Activated naive CD4-positive, alpha-beta T cell treated with anti-CD3 and anti-CD28 coated beads, Interleukin-2, amount 10 ng/mL, durations not matched to agents 7 days and 5 days (primary cell): ENCODE results near the gene MT3.

Experiments used
- CTCF ChIA-PET: fragments of 350-600 bp; sonication (Branson Sonifier 250); formaldehyde crosslinking; loops from one replicate; lab custom pipeline; 2021; ENCODE audit warnings: antibody characterized with exemption; lab: Charles Lee
- DNase-seq: peaks from one replicate; pipeline ENCODE4 v3.0.0-alpha.2; 2020
- H3K27ac Mint-ChIP-seq: one replicate; pipeline ENCODE4 v1.8.0; 2021; ENCODE audit warnings: mild to moderate bottlenecking, moderate library complexity, mixed read lengths
- H3K27me3 Mint-ChIP-seq: one replicate; pipeline ENCODE4 v1.8.0; 2021; ENCODE audit warnings: mild to moderate bottlenecking, mixed read lengths
- H3K36me3 Mint-ChIP-seq: one replicate; pipeline ENCODE4 v1.8.0; 2021; ENCODE audit warnings: mixed read lengths
- H3K4me1 Mint-ChIP-seq: one replicate; pipeline ENCODE4 v1.8.0; 2021; ENCODE audit warnings: mixed read lengths
- H3K4me3 Mint-ChIP-seq: one replicate; pipeline ENCODE4 v1.8.0; 2021; ENCODE audit warnings: mild to moderate bottlenecking, moderate library complexity, mixed read lengths
- H3K9me3 Mint-ChIP-seq: one replicate; pipeline ENCODE4 v1.8.0; 2021; ENCODE audit warnings: mixed read lengths

Gene MT3

GRCh38 chr16:56589141-56590039, at the start of gene MT3:
MT3 (plus strand) TSS chr16:56589528; CDS start chr16:56589591, 63 bp downstream.
- H3K27me3 Mint-ChIP-seq = peaks cover 78% of the 10 kb centered on the region
- H3K36me3 Mint-ChIP-seq = no peaks in the 10 kb centered on the region
- H3K4me1 Mint-ChIP-seq = peaks cover 15% of the 10 kb centered on the region
- peak; percentile 47 for DNase-seq
- H3K9me3 Mint-ChIP-seq = no peaks in the 10 kb centered on the region
- no peak within 1 kb of the TSS for H3K27ac Mint-ChIP-seq
- CTCF ChIA-PET = no interaction called here
- peak within 1 kb of the TSS; percentile 78 for H3K4me3 Mint-ChIP-seq

GRCh38 chr16:56539656-56540055, 49.7 kb upstream of the MT3 start:
- Mint-ChIP-seq H3K27me3 (peaks cover 51% of the 10 kb centered on the region), H3K4me3 (no peak overlapping the region), H3K36me3 (no peaks in the 10 kb centered on the region), H3K9me3 (no peaks in the 10 kb centered on the region), H3K4me1 (no peaks in the 10 kb centered on the region), H3K27ac (no peak overlapping the region)
- no peak for DNase-seq
- CTCF ChIA-PET = no interaction called here

- Mint-ChIP-seq H3K4me1 (peaks cover 4% of the 10 kb centered on the region), H3K27ac (no peak overlapping the region), H3K27me3 (peaks cover 54% of the 10 kb centered on the region), H3K36me3 (no peaks in the 10 kb centered on the region), H3K4me3 (no peak overlapping the region), H3K9me3 (no peaks in the 10 kb centered on the region)
- CTCF ChIA-PET = no interaction called here
- DNase-seq = no peak
Observed at GRCh38 chr16:56542039-56542438, 47.3 kb upstream of the MT3 start.

GRCh38 chr16:56547120-56547948, 42.0 kb upstream of the MT3 start:
- DNase-seq = no peak
- Mint-ChIP-seq H3K27ac (no peak overlapping the region), H3K27me3 (peaks cover 62% of the 10 kb centered on the region), H3K9me3 (no peaks in the 10 kb centered on the region), H3K4me3 (no peak overlapping the region), H3K4me1 (peaks cover 20% of the 10 kb centered on the region), H3K36me3 (no peaks in the 10 kb centered on the region)
- CTCF ChIA-PET = interaction anchor here (0.6 to 0.9 kb wide), 2 partner anchors 27 to 659 kb away, joined by 3 read pairs; partner anchors contain the start of gene BBS2

GRCh38 chr16:56547949-56548567, 41.3 kb upstream of the MT3 start:
- no peak for DNase-seq
- no peak overlapping the region for H3K27ac Mint-ChIP-seq
- no peak overlapping the region for H3K4me3 Mint-ChIP-seq
- no peaks in the 10 kb centered on the region for H3K36me3 Mint-ChIP-seq
- peaks cover 60% of the 10 kb centered on the region for H3K27me3 Mint-ChIP-seq
- H3K9me3 Mint-ChIP-seq = no peaks in the 10 kb centered on the region
- peaks cover 20% of the 10 kb centered on the region for H3K4me1 Mint-ChIP-seq
- CTCF ChIA-PET = no interaction called here

GRCh38 chr16:56549161-56549560, 40.2 kb upstream of the MT3 start:
- Mint-ChIP-seq H3K36me3 (no peaks in the 10 kb centered on the region), H3K4me3 (no peak overlapping the region), H3K27me3 (peaks cover 65% of the 10 kb centered on the region), H3K27ac (no peak overlapping the region), H3K4me1 (peaks cover 20% of the 10 kb centered on the region), H3K9me3 (no peaks in the 10 kb centered on the region)
- CTCF ChIA-PET = no interaction called here
- DNase-seq = no peak

GRCh38 chr16:56549744-56550385, 39.5 kb upstream of the MT3 start:
- Mint-ChIP-seq H3K36me3 (no peaks in the 10 kb centered on the region), H3K27me3 (peaks cover 67% of the 10 kb centered on the region), H3K4me1 (peaks cover 20% of the 10 kb centered on the region), H3K4me3 (no peak overlapping the region), H3K9me3 (no peaks in the 10 kb centered on the region), H3K27ac (no peak overlapping the region)
- CTCF ChIA-PET = no interaction called here
- DNase-seq = no peak

- no peak for DNase-seq
- peaks cover 16% of the 10 kb centered on the region for H3K4me1 Mint-ChIP-seq
- H3K4me3 Mint-ChIP-seq = no peak overlapping the region
- no peak overlapping the region for H3K27ac Mint-ChIP-seq
- peaks cover 61% of the 10 kb centered on the region for H3K27me3 Mint-ChIP-seq
- no peaks in the 10 kb centered on the region for H3K9me3 Mint-ChIP-seq
- CTCF ChIA-PET = no interaction called here
- no peaks in the 10 kb centered on the region for H3K36me3 Mint-ChIP-seq
Observed at GRCh38 chr16:56551796-56552738, 37.3 kb upstream of the MT3 start.

- H3K27me3 Mint-ChIP-seq = peaks cover 66% of the 10 kb centered on the region
- CTCF ChIA-PET = no interaction called here
- no peaks in the 10 kb centered on the region for H3K9me3 Mint-ChIP-seq
- no peak overlapping the region for H3K27ac Mint-ChIP-seq
- DNase-seq = no peak
- no peak overlapping the region for H3K4me3 Mint-ChIP-seq
- H3K36me3 Mint-ChIP-seq = no peaks in the 10 kb centered on the region
- H3K4me1 Mint-ChIP-seq = no peaks in the 10 kb centered on the region
Observed at GRCh38 chr16:56554441-56554840, 34.9 kb upstream of the MT3 start.

GRCh38 chr16:56558024-56558747, 31.1 kb upstream of the MT3 start:
- Mint-ChIP-seq H3K9me3 (no peaks in the 10 kb centered on the region), H3K27ac (no peak overlapping the region), H3K27me3 (peaks cover 68% of the 10 kb centered on the region), H3K36me3 (no peaks in the 10 kb centered on the region), H3K4me3 (no peak overlapping the region), H3K4me1 (no peaks in the 10 kb centered on the region)
- DNase-seq = no peak
- CTCF ChIA-PET = no interaction called here

GRCh38 chr16:56559109-56559508, 30.2 kb upstream of the MT3 start:
- Mint-ChIP-seq H3K36me3 (no peaks in the 10 kb centered on the region), H3K27ac (no peak overlapping the region), H3K9me3 (no peaks in the 10 kb centered on the region), H3K4me1 (no peaks in the 10 kb centered on the region), H3K27me3 (peaks cover 63% of the 10 kb centered on the region), H3K4me3 (no peak overlapping the region)
- CTCF ChIA-PET = no interaction called here
- DNase-seq = no peak

- H3K4me3 Mint-ChIP-seq = no peak overlapping the region
- no peaks in the 10 kb centered on the region for H3K4me1 Mint-ChIP-seq
- no peaks in the 10 kb centered on the region for H3K36me3 Mint-ChIP-seq
- no peak overlapping the region for H3K27ac Mint-ChIP-seq
- H3K27me3 Mint-ChIP-seq = peaks cover 66% of the 10 kb centered on the region
- CTCF ChIA-PET = interaction anchor here (0.9 kb wide), 1 partner anchor 9 kb away, joined by 4 read pairs; no protein-coding TSS in a partner anchor
- no peaks in the 10 kb centered on the region for H3K9me3 Mint-ChIP-seq
- DNase-seq = no peak
Observed at GRCh38 chr16:56560447-56560846, 28.9 kb upstream of the MT3 start.
